ENCODE data around the gene C2CD2L. TPM values are rescaled to one million over a fixed set of nuclear protein-coding genes. Genes with fewer than 3 reads are reported as not detected.

The C2CD2L gene
- total RNA-seq, 1 experiment from 2014 or later = 5.6 TPM

- Histone ChIP-seq H2BK15ac (ENCODE audit: low read depth, low read length) (no peak overlapping the region), H2BK5ac (ENCODE audit: insufficient read length, low read length) (no peak overlapping the region), H3K56ac (ENCODE audit: insufficient read length, low read depth, low read length) (no peak overlapping the region), H3K27me3 (ENCODE audit: insufficient read depth, low read length) (no peaks in the 10 kb centered on the region), H3T11ph (ENCODE audit: low read length) (no peak overlapping the region), H4K8ac (replicated peaks; ENCODE audit: insufficient read length, low read depth, low read length) (no peak overlapping the region), H3K27ac (ENCODE audit: insufficient read length, low read depth, low read length) (no peak overlapping the region), H3K14ac (ENCODE audit: insufficient read depth, low read length) (no peak overlapping the region), H3K79me2 (ENCODE audit: insufficient read depth, low read length) (peaks cover 8% of the 10 kb centered on the region), H2AK5ac (ENCODE audit: insufficient read length, low read length) (no peak overlapping the region), H3K79me1 (ENCODE audit: insufficient read depth, low read depth, low read length, poor library complexity, severe bottlenecking) (peaks cover 6% of the 10 kb centered on the region), H3K23ac (ENCODE audit: insufficient read length, low read depth, low read length) (no peak overlapping the region), H3K4ac (ENCODE audit: low read depth, low read length) (no peak overlapping the region), H3K9ac (ENCODE audit: extremely low read depth, insufficient read length, low read length) (no peak overlapping the region), H3K23me2 (ENCODE audit: insufficient read length, low read depth, low read length, poor library complexity, severe bottlenecking) (peaks cover 9% of the 10 kb centered on the region), H2AFZ (ENCODE audit: low read length) (no peak overlapping the region), H2BK12ac (ENCODE audit: insufficient read length, low read depth, low read length) (no peak overlapping the region), H3K9me3 (ENCODE audit: control insufficient read depth, low read depth, low read length) (no peaks in the 10 kb centered on the region), H3K4me1 (ENCODE audit: insufficient read depth, low read length) (peaks cover 4% of the 10 kb centered on the region; the same call in 1 of the 2 replicates), H3K18ac (ENCODE audit: insufficient read length, low read depth, low read length) (no peak overlapping the region), H4K5ac (ENCODE audit: insufficient read length, low read depth, low read length) (no peak overlapping the region), H4K91ac (ENCODE audit: insufficient read length, low read depth, low read length) (no peak overlapping the region), H2BK20ac (ENCODE audit: low read depth, low read length, poor library complexity, severe bottlenecking) (no peak overlapping the region), H2BK120ac (ENCODE audit: low read depth, low read length, poor library complexity, severe bottlenecking) (no peak overlapping the region), H3K4me2 (ENCODE audit: insufficient read depth, insufficient read length, low read length) (no peak overlapping the region), H4K20me1 (ENCODE audit: control insufficient read depth, insufficient read depth, insufficient read length) (no peaks in the 10 kb centered on the region)
- Mint-ChIP-seq H3K4me1 (peaks cover 20 to 28% of the 10 kb centered on the region in 2 experiments), H3K9me3 (no peaks in the 10 kb centered on the region; a peak in 1 of 5 replicates), H3K4me3 (no peak overlapping the region), H3K27ac (no peak overlapping the region), H3K27me3 (ENCODE audit: low read depth) (no peaks in the 10 kb centered on the region; the same call in 1 of the 2 replicates), H3K36me3 (ENCODE audit: insufficient read depth in 1 of 3, low read depth in 3 of 3) (peaks cover 0 to 10% (median 10%) of the 10 kb centered on the region in 3 experiments; a peak in 6 of 7 replicates)
- no peak for TF ChIP-seq CTCF (conservative IDR thresholded peaks at IDR 0.05)
- DNase-seq = no peak
- WGBS (ENCODE audit: extremely low coverage, insufficient read length, low lambda C conversion rate) = no CpG with 5 or more reads among the region's 1 CpG
These were observed 11.8 kb downstream of the C2CD2L start for GRCh38 chr11:119118946-119119345.

All from H9 (cell line).